ENCODE data around the gene EXOC5.

The EXOC5 gene

GRCh38 chr14:57317248-57317833 is 48.6 kb upstream of the EXOC5 start:
- H3K27ac ChIP-seq (ENCODE audit: extremely low read depth, low read depth, low read length) = no peak overlapping the region
- ChIA-PET POLR2A (no interaction called here), CTCF (interaction anchor here (0.5 to 1.7 kb wide), 12 partner anchors 8 to 827 kb away, joined by 3 to 10 read pairs (median 4); no protein-coding TSS in a partner anchor)
- TF ChIP-seq ZNF654 (tag by site-specific recombination; IDR thresholded peaks at IDR 0.05; ENCODE audit: low read depth) (peak; percentile 84), CTCF (tag by site-specific recombination; IDR thresholded peaks at IDR 0.05) (0 out of 2 replicates have a peak, but pooled peaks have one; percentile 11), HOXA7 (CRISPR knock-in tag; IDR thresholded peaks at IDR 0.05; ENCODE audit: borderline replicate concordance) (no peak), ZNF354C (tag by site-specific recombination; IDR thresholded peaks at IDR 0.05; ENCODE audit: borderline replicate concordance, low read depth) (no peak), KLF8 (tag by site-specific recombination; IDR thresholded peaks at IDR 0.05) (no peak)
- TF ChIP-seq, protein P1, sequence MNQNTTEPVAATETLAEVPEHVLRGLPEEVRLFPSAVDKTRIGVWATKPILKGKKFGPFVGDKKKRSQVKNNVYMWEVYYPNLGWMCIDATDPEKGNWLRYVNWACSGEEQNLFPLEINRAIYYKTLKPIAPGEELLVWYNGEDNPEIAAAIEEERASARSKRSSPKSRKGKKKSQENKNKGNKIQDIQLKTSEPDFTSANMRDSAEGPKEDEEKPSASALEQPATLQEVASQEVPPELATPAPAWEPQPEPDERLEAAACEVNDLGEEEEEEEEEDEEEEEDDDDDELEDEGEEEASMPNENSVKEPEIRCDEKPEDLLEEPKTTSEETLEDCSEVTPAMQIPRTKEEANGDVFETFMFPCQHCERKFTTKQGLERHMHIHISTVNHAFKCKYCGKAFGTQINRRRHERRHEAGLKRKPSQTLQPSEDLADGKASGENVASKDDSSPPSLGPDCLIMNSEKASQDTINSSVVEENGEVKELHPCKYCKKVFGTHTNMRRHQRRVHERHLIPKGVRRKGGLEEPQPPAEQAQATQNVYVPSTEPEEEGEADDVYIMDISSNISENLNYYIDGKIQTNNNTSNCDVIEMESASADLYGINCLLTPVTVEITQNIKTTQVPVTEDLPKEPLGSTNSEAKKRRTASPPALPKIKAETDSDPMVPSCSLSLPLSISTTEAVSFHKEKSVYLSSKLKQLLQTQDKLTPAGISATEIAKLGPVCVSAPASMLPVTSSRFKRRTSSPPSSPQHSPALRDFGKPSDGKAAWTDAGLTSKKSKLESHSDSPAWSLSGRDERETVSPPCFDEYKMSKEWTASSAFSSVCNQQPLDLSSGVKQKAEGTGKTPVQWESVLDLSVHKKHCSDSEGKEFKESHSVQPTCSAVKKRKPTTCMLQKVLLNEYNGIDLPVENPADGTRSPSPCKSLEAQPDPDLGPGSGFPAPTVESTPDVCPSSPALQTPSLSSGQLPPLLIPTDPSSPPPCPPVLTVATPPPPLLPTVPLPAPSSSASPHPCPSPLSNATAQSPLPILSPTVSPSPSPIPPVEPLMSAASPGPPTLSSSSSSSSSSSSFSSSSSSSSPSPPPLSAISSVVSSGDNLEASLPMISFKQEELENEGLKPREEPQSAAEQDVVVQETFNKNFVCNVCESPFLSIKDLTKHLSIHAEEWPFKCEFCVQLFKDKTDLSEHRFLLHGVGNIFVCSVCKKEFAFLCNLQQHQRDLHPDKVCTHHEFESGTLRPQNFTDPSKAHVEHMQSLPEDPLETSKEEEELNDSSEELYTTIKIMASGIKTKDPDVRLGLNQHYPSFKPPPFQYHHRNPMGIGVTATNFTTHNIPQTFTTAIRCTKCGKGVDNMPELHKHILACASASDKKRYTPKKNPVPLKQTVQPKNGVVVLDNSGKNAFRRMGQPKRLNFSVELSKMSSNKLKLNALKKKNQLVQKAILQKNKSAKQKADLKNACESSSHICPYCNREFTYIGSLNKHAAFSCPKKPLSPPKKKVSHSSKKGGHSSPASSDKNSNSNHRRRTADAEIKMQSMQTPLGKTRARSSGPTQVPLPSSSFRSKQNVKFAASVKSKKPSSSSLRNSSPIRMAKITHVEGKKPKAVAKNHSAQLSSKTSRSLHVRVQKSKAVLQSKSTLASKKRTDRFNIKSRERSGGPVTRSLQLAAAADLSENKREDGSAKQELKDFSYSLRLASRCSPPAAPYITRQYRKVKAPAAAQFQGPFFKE (tag by site-specific recombination; IDR thresholded peaks at IDR 0.05; ENCODE audit: borderline replicate concordance) = no peak
- H3K4me1 ChIP-seq (ENCODE audit: control insufficient read depth, insufficient read depth, low read length) = no peaks in the 10 kb centered on the region
- no peaks in the 10 kb centered on the region for H3K36me3 ChIP-seq (ENCODE audit: control insufficient read depth in 2 of 2, insufficient read depth in 1 of 2, low read length in 2 of 2)
- H3K9me3 ChIP-seq (ENCODE audit: control insufficient read depth, insufficient read depth, low read depth, low read length) = no peaks in the 10 kb centered on the region
- H3K4me3 ChIP-seq (ENCODE audit: low read depth, low read length) = no peak overlapping the region

DNA sequence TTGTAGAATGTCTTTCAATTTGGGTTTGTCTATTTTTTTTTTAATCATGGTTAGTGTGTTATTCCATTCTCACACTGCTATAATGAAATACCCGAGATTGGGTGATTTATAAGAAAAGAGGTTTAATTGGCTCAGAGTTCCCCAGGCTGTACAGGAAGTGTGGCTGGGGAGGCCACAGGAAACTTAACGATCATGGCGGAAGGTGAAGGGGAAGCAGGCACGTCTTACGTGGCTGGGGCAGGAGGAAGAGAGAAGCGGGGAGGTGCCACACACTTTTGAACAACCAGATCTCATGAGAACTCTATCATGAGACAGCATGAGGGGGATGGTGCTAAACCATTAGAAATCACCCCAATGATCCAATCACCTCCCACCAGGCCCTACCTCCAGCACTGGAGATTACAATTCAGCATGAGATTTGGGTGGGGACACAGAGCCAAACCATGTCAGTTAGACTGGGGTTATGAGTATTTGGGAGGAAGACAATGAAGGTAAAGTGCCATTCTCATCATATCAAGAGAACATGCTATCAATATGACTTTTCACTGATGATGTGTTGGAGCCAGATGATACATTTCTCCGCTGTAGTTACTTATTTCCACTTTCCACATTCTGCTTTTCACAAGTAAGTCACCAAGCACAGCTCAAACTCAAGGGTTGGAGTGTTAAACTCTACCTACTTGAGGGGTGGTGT is 45.8 kb upstream of the EXOC5 start:
- no peak for TF ChIP-seq ZNF423 (tag by site-specific recombination; IDR thresholded peaks at IDR 0.05)
- no peak for TF ChIP-seq ZNF701 (tag by site-specific recombination; IDR thresholded peaks at IDR 0.05)
- TF ChIP-seq ZNF530 (tag by site-specific recombination; IDR thresholded peaks at IDR 0.05; ENCODE audit: low read depth) = no peak
- no peak for TF ChIP-seq ZNF785 (tag by site-specific recombination; IDR thresholded peaks at IDR 0.05)
- TF ChIP-seq ZNF416 (tag by site-specific recombination; IDR thresholded peaks at IDR 0.05) = no peak
- TF ChIP-seq ZSCAN30 (tag by site-specific recombination; IDR thresholded peaks at IDR 0.05) = no peak
- TF ChIP-seq ZNF280D (tag by site-specific recombination; IDR thresholded peaks at IDR 0.05) = no peak
- TF ChIP-seq, protein P2, sequence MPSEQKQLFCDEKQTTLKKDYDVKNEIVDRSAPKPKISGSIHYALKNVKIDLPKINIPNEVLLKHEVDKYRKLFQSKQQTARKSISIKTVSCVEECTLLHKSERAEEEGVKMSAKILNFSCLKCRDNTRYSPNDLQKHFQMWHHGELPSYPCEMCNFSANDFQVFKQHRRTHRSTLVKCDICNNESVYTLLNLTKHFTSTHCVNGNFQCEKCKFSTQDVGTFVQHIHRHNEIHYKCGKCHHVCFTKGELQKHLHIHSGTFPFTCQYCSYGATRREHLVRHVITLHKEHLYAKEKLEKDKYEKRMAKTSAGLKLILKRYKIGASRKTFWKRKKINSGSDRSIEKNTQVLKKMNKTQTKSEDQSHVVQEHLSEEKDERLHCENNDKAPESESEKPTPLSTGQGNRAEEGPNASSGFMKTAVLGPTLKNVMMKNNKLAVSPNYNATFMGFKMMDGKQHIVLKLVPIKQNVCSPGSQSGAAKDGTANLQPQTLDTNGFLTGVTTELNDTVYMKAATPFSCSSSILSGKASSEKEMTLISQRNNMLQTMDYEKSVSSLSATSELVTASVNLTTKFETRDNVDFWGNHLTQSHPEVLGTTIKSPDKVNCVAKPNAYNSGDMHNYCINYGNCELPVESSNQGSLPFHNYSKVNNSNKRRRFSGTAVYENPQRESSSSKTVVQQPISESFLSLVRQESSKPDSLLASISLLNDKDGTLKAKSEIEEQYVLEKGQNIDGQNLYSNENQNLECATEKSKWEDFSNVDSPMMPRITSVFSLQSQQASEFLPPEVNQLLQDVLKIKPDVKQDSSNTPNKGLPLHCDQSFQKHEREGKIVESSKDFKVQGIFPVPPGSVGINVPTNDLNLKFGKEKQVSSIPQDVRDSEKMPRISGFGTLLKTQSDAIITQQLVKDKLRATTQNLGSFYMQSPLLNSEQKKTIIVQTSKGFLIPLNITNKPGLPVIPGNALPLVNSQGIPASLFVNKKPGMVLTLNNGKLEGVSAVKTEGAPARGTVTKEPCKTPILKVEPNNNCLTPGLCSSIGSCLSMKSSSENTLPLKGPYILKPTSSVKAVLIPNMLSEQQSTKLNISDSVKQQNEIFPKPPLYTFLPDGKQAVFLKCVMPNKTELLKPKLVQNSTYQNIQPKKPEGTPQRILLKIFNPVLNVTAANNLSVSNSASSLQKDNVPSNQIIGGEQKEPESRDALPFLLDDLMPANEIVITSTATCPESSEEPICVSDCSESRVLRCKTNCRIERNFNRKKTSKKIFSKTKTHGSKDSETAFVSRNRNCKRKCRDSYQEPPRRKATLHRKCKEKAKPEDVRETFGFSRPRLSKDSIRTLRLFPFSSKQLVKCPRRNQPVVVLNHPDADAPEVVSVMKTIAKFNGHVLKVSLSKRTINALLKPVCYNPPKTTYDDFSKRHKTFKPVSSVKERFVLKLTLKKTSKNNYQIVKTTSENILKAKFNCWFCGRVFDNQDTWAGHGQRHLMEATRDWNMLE (tag by site-specific recombination; conservative IDR thresholded peaks at IDR 0.05; ENCODE audit: low read depth) = no peak
- TF ChIP-seq ZNF211 (tag by site-specific recombination; IDR thresholded peaks at IDR 0.05; ENCODE audit: low read depth) = no peak
- Histone ChIP-seq H3K9me3 (ENCODE audit: control insufficient read depth, insufficient read depth, low read depth, low read length) (no peaks in the 10 kb centered on the region), H3K4me3 (ENCODE audit: low read depth, low read length) (no peak overlapping the region), H3K36me3 (ENCODE audit: control insufficient read depth in 2 of 2, insufficient read depth in 1 of 2, low read length in 2 of 2) (no peaks in the 10 kb centered on the region), H3K4me1 (ENCODE audit: control insufficient read depth, insufficient read depth, low read length) (no peaks in the 10 kb centered on the region), H3K27ac (ENCODE audit: extremely low read depth, low read depth, low read length) (no peak overlapping the region)
- ChIA-PET CTCF (interaction anchor here (0.6 to 1.3 kb wide), 2 partner anchors 19 to 823 kb away, joined by 4 to 5 read pairs; no protein-coding TSS in a partner anchor), POLR2A (no interaction called here)

All from HEK293 (cell line).